NCI-H510A treated with DMSO at 0.1 percent for 48 hours (cell line): ENCODE data around the gene DNAH11.
"Not testable (repeated sequence)": the region's sequence is repeated elsewhere in the genome, so short reads cannot be mapped to it uniquely, and the experiment has no call there.

Experiments
- DNase-seq: peaks from one replicate; lab custom pipeline; 2025; lab: John Stamatoyannopoulos, UW

DNAH11 gene

DNA sequence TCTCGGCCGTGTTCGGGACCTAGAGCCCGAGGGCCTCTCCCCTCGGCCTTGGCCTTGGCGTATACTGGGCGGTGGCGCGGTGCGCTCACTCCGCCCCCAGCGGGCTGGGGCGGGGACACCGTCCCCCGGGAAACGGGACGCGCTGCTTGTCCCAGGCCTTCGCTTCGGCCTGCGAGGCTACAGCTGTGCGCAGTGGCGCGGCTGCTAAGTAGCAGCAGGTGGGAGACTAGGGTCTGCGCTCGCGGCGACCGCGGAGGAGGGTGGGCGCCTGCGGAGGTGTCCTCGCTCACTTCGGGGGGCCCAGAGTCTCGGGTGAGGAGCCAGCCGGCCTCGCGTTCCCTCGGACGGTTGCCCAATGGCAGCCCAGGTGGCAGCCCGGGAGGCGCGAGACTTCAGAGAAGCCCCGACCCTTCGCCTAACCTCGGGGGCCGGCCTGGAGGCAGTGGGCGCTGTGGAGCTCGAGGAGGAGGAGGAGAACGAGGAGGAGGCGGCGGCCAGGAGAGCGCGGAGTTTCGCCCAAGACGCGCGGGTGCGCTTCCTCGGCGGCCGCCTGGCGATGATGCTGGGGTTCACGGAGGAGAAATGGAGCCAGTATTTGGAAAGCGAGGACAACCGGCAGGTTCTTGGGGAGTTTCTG lies at the start of gene DNAH11:
TSS of gene DNAH11 (plus strand) at position 149 of the 637 bp plus-strand sequence. CDS start at position 356, 207 bp downstream.
- peak; percentile 63 for DNase-seq

- DNase-seq = no peak
These were observed 47.1 kb upstream of the DNAH11 start for GRCh38 chr7:21495731-21496130.

DNA sequence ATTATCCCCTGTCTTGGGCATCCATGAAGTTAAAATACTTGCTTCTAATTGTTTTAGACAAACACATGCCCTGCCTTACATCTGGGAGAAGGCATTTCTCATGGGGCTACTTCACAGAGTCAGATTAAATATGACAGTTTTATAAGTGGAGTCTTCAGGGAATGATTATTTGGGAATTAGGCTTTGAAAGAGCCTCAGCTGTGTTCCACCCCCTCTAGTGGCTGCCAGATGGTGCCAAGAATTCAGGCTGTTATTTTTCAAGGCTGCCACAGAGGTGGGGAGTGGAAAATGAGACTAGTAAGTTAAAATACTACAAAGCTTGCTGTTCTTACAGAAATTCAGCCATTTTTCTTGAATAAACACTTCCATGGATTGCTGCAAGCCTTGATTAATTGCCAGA lies 45.8 kb upstream of the DNAH11 start:
- DNase-seq = no peak

DNA sequence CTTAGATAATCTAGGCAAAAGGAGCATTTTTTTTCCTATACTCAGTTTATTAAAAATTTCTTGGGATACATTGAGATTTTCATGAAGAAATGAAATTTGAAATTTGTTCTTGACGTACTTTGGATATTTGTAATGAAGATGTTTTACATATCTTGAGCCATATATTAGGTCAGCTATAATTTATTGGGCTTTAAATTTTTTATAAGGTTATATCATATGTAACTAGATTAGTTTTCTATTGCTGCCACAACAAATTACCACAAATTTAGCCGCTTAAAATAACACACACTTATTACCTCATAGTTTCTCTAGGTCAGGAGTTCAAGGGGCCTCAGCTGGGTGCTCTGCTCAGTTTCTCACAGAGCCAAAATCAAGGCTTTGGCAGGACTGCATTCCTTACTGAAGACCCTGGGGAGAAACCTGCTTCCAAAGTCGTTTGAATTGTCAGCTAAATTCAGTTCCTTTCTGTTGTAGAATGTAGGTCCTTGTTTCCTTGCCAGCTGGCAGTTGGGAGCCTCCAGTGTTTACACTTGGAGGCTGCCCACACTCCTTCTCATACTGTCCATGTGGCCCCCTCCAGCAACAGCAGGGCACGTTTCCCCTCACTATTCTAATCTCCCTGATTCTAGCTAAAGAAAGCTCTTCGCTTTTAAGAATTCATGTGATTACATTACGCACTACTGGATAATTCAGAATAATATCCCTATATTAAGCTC lies 42.6 kb upstream of the DNAH11 start:
- DNase-seq = no peak

- peak; percentile 78 for DNase-seq
These were observed 38.8 kb upstream of the DNAH11 start for GRCh38 chr7:21504021-21504420.

GRCh38 chr7:21507627-21508343 lies 35.1 kb upstream of the DNAH11 start:
- DNase-seq = no peak

DNA sequence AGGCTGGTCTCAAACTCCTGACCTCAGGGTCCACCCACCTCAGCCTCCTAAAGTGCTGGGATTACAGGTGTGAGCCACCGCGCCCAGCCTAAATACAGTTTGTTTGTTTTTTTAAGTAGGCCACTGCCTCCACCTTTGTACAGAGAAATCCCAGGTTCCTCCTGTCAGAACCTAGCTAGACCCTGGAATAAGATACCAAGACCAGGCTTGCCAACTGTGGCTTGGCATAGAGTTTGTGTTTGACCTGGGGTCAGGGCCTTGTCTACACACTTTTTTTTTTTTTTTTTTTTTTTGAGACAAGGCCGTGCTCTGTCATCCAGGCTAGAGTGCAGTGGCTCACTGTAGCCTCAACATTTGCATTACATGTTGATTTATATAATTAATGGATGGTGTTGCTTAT lies 34.3 kb upstream of the DNAH11 start:
- no peak for DNase-seq

DNA sequence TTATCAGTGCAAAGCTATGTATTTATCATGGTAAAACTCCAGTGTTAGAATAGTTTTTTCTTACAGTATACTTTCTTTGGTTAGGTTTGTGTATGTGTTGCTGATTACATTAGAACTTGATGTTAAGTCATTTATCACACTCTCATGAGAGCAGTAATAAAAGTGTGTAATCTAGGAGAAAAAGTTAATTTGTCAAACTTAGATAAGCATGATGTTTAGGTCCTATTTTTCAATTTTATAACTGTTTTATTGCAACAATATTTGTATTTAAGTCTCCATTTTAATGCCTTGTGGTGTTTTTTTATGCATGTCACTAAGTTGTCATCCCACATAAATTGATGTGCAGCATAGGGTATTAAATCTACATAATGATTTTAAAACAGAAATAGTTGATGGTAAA lies 28.8 kb upstream of the DNAH11 start:
- DNase-seq = no peak

- DNase-seq = no peak
These were observed 18.2 kb upstream of the DNAH11 start for GRCh38 chr7:21524680-21525079.

DNA sequence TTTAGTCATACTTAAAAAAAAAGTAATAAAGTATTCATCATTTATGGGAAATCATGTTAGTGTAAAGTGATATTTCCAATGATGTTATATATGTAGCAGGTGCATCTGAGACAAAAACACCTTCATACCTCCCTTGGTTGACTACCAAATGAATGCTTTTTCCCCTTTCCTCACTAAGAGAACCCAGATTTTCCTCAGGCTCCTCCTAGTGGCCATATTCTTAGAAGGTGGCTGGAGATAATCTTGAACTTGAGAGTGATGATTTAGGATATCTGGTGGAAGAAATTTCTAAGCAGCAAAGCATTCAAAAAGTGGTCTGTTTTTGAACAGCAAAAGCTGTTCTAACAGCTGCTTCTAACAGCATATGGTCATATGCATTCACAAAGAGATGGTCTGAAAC lies 16.8 kb upstream of the DNAH11 start:
- DNase-seq = no peak

DNA sequence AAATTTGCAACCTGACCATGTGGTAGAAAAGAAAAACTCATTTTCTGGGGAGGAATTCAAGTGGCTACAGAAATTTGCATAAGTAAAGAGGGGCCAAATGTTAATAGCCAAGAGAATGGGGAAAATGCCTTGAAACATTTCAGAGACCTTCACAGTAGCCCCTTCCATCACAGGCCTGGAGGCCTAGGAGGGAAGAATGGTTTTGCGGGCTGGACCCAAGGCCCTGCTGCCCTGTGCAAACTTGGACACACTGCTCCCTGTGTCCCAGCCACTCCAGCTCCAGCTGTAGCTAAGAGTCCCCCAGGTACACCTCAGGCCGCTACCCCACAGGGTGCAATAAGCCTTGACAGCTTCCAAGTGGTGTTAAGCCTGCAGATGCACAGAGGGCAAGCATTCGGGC lies 16.4 kb upstream of the DNAH11 start:
- DNase-seq = no peak

- DNase-seq = not testable (repeated sequence)
These were observed 10.4 kb upstream of the DNAH11 start for GRCh38 chr7:21532485-21532884.

GRCh38 chr7:21533646-21534045 lies 9.2 kb upstream of the DNAH11 start:
- not testable (repeated sequence) for DNase-seq

DNA sequence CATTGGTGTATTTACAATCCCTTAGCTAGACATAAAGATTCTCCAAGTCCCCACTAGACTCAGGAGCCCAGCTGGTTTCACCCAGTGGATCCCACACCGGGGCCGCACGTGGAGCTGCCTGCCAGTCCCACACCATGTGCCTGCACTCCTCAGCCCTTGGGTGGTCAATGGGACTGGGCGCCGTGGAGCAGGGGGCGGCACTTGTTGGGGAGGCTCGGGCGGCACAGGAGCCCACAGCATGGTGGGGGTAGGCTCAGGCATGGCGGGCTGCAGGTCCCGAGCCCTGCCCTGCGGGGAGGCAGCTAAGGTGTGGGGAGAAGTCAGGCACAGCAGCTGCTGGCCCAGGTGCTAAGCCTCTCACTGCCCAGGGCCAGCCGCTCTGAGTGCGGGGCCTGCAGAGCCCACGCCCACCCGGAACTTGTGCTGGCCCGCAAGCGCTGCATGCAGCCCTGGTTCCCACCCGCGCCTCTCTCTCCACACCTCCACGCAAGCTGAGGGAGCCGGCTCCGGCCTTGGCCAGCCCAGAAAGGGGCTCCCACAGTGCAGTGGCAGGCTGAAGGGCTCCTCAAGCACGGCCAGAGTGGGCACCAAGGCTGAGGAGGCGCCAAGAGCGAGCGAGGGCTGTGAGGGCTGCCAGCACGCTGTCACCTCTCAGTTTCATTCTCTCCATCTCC lies 6.3 kb upstream of the DNAH11 start:
- DNase-seq = not testable (repeated sequence)

- no peak for DNase-seq
These were observed 3.8 kb upstream of the DNAH11 start for GRCh38 chr7:21538936-21539495.

DNA sequence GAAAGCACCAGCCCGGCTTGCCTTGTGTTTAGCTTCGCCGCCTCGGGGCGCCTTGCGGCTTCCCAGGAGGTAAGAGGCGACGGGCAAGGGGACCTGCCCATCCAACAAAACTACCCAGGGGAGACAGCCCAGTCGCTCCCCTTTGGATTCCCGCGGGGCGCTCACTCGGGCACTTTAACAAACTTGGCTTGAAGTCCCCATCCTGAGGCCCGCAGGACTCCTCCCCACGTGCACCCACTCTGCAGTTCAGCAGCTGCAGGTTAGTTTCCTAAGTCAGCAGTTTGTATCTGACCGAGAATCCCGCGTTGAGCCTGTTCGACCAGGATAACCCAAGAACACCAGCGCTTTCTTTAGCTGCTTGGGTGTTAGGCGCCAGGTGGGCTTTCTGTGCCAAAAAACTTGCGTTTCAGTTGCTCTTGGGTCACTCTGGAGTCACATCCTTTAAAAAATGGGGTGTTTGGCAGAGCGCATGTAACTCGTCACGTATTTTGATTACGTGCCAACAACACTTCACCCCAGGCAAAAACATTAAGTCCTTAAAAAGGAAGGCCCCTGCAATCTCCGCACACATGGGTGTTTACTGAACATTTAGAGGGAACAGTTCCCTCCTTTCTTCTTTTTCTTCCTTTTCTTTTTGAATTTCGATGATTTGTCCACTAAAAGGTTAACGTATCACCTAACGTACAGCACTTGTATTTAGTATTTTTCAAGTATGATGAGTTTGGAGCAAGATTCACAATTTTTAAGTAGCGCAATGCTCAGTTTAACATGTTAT lies 876 bp downstream of the DNAH11 start:
- DNase-seq = peak; percentile 66

DNA sequence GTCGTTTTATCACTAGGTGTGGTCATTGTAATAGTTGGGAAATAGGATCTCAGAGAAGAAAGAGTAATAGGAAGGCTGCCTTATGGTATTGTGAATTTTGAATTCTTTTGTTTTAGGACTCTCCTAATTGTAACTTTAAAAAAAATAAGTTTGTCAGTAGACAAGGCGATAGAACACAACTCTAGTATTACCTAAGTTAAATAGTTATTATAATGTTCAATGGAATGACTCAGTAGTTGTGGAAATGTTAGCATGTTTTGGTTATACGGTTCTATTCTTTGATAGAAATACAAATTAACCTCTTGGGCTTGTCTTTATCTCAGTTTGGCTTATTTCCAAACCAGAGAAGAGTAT lies 1.4 kb downstream of the DNAH11 start:
- no peak for DNase-seq

GRCh38 chr7:21544715-21545114 lies 1.9 kb downstream of the DNAH11 start:
- DNase-seq = no peak

GRCh38 chr7:21547501-21547900 lies 4.7 kb downstream of the DNAH11 start:
- DNase-seq = no peak

GRCh38 chr7:21548491-21548890 lies 5.7 kb downstream of the DNAH11 start:
- DNase-seq = no peak

DNA sequence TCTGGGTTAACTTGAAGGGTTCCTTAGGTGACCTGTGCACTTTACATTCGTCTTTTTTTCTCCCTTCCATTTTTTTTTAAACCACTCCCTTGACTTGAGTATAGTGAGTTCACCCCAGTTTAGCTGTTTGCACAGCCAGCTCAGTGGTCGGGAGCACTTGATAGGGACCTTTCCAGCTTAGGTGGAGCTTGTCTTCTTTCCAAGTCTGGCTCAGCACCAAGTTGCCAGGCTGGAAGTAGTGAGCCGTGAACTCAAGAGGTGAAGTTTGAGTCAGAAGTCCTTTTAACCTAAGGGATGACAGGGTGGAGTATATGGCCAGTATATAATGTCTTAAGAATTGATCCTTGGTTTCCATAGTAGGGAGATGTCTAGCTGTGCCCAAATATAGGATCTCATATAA lies 7.2 kb downstream of the DNAH11 start:
- DNase-seq = no peak
